DMS114 treated with DMSO at 0.1 percent for 48 hours (cell line): ENCODE results near the gene DES.
"Not testable (repeated sequence)": the region's sequence is repeated elsewhere in the genome, so short reads cannot be mapped to it uniquely, and the experiment has no call there.

Source experiments
- DNase-seq: peaks from one replicate; lab custom pipeline; 2025; ENCODE audit not compliant: unreplicated experiment; lab: John Stamatoyannopoulos, UW

The DES gene

GRCh38 chr2:219418155-219419011, at the start of gene DES:
DES (plus strand) TSS chr2:219418377; CDS start chr2:219418463, 86 bp downstream.
- no peak for DNase-seq

- no peak for DNase-seq
Observed at GRCh38 chr2:219368690-219369191, 49.4 kb upstream of the DES start.

GRCh38 chr2:219369447-219369861, 48.7 kb upstream of the DES start:
- no peak for DNase-seq

GRCh38 chr2:219378163-219378851, 39.9 kb upstream of the DES start:
- DNase-seq: no peak

- DNase-seq: no peak
Observed at GRCh38 chr2:219380926-219381325, 37.3 kb upstream of the DES start.

GRCh38 chr2:219381448-219381847, 36.7 kb upstream of the DES start:
- no peak for DNase-seq

- no peak for DNase-seq
Observed at GRCh38 chr2:219384083-219384713, 34.0 kb upstream of the DES start.

GRCh38 chr2:219384859-219385258, 33.3 kb upstream of the DES start:
- DNase-seq: no peak

GRCh38 chr2:219385958-219386520, 32.1 kb upstream of the DES start:
- DNase-seq: no peak

- DNase-seq: no peak
Observed at GRCh38 chr2:219386532-219387280, 31.5 kb upstream of the DES start.

GRCh38 chr2:219387306-219388120, 30.7 kb upstream of the DES start, which contains the start of gene DNPEP:
DNPEP (minus strand) TSS chr2:219387912; CDS start chr2:219387794, 118 bp downstream.
- peak; percentile 69 for DNase-seq

GRCh38 chr2:219388121-219388906, 29.9 kb upstream of the DES start:
- DNase-seq: peak; percentile 79

GRCh38 chr2:219388907-219389156, 29.3 kb upstream of the DES start:
- no peak for DNase-seq

- no peak for DNase-seq
Observed at GRCh38 chr2:219392754-219393153, 25.4 kb upstream of the DES start.

GRCh38 chr2:219395056-219395455, 23.1 kb upstream of the DES start:
- not testable (repeated sequence) for DNase-seq

GRCh38 chr2:219395609-219396008, 22.6 kb upstream of the DES start:
- no peak for DNase-seq

- DNase-seq: no peak
Observed at GRCh38 chr2:219396863-219397457, 21.2 kb upstream of the DES start.

- DNase-seq: no peak
Observed at GRCh38 chr2:219398721-219399363, 19.3 kb upstream of the DES start.
